Measurements from ENCODE around the gene PLEKHG7.
"Not testable (repeated sequence)": the region's sequence is repeated elsewhere in the genome, so short reads cannot be mapped to it uniquely, and the experiment has no call there.

Gene PLEKHG7

DNA sequence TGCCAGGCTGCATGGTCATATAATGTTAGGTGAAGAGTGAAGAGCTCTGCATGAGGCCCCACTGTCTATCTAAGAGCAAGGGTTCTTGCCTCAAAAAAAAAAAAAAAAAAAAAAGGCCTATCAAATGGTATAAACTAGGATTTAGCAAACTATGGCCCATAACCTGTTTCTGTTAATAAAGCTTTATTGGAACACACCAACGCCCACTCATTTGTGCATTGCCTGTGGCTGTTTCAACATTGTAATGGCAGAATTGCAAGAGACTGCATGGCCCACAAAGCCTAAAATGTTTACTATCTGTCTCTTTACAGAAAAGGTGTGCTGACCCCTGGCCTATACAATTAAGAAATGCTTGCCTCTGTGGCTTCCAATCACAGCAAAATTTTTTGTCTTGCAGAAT is 12.8 kb downstream of the PLEKHG7 start:
- FAIRE-seq = no peak

DNA sequence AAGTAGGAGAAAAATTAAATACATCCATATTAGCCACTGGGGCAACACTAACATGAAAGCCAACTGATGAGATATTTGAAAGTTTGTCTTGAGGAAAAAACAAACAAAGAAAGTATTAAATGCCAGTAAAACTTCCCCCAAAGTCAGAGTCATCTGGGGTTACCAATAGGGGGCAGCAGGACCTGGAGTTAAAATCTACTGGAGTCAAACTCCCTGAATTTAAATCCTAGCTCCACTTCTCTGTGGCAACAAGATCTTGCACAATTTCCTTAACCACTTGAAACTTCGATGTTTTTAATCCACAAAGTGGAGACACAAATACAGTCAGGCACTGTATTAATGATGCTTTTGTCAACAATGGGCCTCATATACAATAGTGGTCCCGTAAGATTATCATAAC is 14.4 kb downstream of the PLEKHG7 start:
- no peak for FAIRE-seq

DNA sequence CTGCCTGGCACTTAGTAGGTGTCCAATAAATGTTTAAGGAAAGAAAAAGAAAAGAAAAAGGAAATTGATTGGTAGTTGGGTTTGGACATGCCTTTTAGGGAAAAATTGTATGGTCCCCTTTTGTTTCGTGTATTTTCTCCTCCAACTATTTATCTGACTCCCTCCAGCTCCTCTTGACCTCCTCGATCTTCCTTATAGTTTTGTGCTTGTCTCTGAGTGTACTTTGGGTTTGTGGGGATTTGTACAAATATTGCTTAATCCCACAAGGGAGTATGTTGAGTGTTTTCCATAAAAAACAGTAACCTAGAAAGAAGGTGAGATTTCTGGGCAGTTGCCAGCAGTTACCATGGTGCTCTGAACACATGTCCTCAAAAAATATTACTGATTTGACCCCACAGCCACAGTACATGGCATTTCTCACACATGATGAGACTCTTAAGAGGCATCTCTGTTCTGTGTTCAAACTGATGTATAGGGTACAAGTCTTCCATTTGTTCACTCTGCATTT is 15.7 kb downstream of the PLEKHG7 start:
- no peak for FAIRE-seq

DNA sequence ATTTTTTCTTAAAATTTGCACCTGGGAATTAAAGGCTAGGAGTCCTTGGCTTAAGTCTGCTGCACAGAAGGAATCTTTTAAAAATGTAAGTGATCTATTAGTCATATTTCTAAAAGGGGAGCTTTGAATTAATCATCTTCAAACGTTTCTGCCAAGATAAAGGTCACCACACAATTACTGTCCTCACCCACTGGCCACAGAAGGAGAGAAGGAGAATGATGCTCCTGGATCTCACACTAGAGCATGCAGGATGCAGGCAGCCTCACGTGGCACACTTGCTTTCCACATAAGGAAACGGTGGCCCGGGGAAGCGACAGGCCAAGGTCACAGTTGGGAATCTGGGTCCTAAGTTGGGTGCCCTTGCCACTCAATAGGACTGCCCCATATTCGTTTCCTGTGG is 16.9 kb downstream of the PLEKHG7 start:
- no peak for FAIRE-seq

DNA sequence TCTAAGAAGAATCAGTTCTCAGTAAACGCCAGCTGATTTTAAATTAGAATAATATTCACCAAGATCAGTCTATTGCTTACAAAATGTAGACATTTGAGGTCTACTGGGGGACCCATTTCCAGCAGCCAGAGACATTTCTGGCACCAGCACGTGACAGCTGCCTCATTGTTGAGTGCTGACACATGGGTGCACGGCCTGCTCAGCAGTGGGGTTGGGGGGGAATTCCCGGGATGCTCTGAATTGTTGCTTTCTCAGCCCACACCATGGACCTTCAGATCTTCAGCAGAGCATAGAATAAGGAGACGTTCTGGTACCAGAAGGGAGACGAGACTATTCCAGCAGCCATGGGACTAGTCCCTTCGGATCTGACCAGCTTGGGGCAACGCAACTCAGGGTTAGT is 18.3 kb downstream of the PLEKHG7 start:
- no peak for FAIRE-seq

DNA sequence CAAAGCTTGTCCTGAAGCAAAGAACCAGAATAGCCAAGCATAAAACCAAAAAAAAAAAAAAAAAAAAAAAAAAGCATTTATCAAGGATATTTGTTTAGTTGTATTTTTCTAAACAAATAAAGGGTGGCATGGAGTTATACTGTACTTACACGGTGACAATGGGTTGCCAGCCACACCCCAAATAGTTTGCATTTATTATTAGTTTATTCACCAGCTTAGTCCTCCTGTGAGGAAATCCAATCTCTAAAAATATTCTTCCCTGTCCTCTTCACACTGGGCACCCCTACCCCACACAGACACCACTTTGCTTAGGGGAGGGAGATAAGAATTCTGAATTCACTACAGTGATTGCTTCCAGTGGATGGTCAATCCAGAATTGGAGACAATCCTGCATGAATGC is 18.9 kb downstream of the PLEKHG7 start:
- no peak for FAIRE-seq

DNA sequence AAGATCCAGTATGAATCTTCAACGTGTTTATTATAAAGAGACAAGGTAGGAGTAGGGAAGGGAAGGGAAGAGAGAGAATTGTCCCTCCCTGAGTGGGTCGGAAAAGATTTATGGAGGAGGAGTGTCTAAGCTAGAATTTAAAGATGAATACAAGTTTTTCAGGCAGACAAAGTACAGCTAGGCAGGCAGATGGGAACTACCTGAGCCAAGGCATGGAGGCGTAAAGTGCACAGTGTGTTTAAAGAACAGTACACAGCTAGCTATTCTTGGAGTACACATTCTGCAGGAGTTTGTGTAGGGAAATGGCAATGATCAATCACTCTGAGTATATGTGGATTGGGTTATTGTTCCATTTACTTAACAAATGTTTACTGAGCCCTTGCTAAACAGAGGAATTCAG is 20.1 kb downstream of the PLEKHG7 start:
- FAIRE-seq = no peak

DNA sequence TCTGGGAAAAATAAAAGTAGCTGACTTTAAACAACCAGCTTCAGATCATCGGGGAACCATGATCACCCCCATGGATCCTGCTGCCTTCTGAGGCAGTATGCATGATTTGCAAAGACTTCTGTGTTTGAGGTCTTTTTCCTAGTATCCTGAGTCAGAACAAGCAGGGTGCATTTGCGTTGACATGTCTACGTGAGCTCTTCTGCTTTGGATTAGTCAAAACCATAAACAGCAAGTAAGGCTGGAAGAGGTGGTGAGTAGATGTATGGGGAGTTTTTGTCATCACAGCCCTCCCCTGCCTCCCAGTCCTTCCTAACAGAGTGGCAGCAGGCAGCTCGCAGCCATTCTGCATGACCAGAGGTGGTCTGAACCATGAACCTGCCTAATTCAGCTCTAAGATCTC is 24.1 kb downstream of the PLEKHG7 start:
- no peak for FAIRE-seq

DNA sequence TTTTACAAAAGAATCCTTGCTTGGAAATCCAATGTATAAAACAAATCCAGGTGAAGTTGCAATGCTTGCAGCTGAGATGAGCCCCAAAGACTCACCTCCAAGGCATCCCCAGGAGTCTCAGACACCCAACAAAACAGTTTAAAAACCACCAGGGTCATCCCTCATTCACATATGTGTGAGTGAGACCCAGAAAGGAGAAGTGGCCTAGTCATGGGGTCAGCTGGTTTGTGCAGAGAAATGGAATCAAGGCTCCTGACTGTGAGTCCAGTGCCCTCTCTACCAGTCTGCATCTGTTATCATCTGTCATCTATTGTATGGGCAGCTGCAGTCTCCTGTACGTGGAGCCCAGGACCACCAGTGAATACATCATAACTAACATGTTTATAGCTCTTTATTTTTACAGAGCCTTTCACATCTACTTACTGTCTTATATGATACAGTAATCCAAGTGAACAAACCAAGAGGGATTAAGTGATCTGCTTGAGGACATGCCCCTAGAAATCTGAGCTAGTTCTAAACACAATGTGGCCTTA is 27.1 kb downstream of the PLEKHG7 start:
- FAIRE-seq = no peak

DNA sequence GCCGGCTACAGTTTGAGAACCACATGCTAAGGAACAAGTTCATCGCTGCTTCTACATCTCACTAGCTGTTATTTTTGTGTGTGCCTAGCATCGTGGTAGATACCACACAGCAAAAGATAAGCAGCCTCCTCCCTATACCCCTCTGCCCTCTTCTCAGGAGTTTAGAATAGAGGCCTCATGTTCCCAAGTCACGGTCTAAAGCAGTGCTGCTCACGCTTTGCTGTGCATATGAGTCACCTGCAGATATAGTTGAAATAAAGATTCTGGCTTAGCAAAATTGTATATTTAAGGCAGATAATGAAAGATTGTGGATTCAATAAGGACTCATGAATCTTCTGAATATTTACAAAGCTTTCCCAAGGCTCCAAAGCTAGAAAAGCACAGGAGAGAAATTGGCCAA is 28.0 kb downstream of the PLEKHG7 start:
- no peak for FAIRE-seq

DNA sequence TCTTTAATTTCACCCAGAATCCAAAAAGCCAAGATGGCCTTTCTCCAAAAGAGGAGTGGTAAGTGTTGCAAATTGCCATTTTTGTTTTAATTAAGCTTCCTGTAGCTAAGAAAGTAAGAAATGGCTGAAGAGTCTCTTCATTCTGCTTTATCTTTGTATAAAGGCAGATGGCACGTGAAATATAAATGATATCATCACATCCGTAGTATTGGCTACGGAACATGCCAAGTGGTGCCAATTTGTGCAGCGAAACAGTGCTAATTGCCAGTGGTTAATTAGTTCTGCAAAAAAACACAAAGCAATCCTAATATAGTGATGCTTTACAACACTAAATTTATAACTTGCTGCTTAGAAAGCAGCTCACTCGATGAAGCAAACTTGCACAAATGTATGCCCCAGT is 29.4 kb downstream of the PLEKHG7 start:
- FAIRE-seq = no peak

DNA sequence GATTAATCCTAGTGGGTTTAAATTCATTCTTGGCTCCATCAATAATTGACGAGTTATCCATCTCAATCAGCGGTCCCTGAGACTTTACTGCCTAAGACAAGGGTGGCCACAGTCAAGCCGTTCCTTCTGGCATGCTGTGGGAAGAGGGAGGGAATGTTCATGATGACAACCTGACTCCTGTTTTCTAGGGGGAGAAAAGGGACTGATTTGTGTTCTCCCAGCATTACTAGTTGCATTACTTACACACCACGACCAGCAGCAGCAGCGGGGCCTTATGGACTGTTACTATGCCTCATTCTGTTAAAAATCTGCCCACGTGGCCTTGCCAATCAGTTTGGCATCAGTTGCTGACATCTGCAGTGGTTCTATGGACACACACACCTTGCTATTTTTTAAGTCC is 29.9 kb downstream of the PLEKHG7 start:
- FAIRE-seq = no peak

DNA sequence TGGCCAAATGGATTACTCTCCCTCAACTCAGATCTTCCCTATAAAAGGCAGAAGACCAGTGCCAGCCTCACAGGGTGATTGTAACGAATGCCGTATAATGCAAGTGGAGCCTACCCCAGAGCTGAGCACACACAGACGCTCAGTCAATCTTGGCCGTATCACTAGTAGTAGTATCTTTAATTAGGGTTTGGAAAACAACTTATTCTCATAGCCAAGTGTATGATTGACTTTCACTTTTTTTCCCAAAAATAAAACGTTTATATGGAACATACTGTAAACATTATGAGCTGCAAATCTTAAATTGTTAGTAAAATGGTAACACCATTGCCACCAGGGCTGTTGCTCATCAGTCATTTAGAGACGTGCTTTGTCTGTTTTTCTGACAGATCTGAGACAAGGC is 30.4 kb downstream of the PLEKHG7 start:
- no peak for FAIRE-seq

DNA sequence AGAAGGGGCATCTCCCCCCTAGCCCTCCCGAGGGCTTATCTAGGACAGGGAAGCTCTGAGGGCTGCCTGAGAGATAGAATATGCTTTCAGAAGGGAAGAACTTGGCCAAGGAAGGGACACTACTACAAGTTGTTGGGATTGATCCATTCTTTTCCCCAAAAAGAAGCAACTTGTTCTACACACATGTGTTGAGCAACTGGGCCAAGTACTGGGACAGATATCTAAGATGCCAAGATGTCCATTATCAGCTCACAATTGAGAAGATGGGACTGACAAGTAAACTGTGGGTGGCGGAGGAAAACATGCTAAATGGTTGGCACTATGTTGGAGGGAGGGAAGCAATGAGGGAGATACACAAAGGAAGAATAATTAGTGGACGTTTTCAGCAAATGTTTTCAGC is 30.9 kb downstream of the PLEKHG7 start:
- no peak for FAIRE-seq

DNA sequence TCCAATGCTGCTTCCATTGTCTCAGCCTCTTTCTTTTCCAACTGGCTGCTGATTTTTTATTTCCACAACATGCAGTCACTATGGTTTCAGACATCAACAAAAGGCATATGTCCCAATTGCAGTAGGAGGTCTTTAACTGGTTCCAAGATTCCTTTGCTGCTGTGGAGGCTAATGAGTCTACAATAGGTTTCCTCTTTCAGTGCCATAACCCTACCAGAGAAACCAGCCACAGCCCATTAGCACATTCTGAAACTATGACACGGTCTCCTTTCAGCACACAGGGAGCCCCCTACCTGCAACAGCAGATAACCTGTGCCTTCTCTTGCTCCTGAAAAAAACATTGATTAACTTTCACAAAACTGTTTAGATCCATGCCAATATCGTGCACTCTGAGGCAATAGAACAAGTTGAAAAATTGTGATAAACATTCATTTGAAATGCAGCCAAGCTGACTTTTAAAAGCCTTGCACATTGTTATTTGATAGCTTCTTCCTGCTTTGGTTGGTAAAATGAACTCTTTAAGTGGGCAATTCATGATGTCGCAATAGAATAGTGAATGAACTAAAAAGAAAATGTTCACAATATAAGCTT is 32.4 kb downstream of the PLEKHG7 start:
- FAIRE-seq = no peak

DNA sequence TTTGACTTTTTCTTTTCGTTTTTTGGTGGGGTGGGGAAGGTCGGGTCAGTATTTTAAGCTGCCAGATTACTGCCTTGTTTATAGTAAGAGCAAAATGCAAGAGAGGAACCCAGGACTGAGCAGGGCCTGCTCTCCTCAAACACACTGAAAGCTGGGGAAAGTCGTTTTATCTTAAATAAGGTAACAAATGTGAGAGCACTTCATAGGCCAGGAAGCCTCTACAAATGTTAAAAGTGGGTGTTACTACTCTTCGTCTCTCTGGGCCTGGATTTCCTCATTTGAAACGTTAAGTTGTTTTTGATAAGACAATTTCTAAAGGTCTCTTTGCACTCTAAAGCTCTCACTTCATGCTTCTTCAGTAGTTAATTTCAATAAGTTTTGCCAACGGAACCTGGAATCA is 33.8 kb downstream of the PLEKHG7 start:
- FAIRE-seq = no peak

DNA sequence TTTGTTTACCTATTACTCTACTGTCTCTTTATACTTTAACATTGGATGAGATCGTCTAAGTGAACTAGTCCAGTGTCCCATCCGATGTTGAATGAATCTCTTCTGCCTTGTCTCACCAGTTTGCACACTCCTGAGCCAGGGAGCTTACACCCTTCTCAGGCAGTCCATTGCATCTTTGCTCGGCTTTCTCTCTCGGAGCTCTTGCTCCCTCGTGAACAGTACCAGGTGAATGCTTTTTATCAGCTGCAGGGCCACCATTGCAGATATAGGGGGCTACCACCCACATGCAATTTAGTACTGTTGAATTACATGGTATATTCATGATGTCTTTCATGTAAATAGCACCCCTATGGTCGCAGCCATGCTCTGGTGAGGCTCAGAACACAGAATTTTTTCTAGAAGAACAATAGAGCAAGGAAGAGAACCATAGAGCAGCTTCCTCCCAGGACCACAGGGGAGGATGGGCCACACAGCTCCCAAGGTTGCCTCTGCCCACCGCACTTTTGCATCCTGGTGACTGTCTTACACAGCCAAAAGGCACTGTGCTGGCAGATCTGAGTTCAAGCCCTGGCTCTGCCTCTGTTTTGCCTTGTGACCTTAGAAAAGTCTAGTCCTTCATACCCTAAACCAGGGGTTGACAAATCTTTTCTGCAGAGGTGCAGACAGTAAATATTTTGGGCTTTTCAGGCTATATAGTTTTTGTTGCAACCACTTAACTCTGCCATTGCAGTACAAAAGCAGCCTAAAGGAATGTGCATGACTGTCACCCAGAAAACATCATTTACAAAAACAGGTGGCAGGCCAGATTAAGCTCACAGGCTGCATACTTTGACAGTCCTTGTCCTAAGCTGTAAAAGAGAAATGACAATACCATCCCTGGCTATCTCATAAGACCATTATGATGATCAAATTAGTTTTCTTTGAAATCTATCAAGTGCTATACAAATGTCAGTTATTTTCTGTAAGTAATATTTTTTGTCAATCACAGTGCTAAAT is 35.4 kb downstream of the PLEKHG7 start:
- FAIRE-seq = no peak

DNA sequence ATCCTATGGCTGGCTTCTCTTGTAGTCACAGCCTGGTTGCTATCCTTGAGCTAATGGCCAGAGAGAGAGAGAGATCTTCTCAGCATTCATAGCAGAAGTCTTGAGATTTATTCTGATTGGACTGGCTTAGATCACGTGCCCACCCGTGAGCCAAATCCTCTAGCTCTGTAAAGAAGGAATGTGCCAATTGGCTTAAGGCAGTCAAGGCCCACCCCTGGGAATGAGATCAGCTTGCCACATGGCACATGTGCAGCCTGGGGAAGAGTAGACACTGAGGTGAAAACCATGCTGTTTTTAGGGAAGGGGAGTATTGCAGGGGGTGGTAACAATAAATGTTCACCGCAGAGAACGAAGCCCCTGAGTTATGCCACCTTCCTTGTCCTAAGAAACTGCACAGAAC is 36.3 kb downstream of the PLEKHG7 start:
- FAIRE-seq = no peak

DNA sequence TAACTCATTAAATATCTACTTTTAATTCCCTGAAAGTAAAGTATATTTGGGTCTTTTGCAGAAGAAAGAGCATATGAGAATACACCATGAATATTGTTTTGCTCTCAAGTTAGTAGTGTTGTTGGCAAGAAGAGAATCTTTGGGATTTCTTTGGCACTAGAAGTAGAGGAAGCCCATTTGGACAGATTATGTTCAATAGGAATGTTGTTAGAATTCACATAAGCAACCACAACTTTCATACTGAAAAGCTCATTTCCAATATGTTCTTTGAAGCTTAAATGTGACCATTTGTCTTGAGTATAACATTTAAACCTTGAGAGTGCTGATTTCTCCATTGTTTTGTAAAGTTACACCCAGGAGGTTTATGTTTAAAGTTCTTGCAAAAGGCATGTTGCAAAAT is 37.6 kb downstream of the PLEKHG7 start:
- FAIRE-seq = no peak

DNA sequence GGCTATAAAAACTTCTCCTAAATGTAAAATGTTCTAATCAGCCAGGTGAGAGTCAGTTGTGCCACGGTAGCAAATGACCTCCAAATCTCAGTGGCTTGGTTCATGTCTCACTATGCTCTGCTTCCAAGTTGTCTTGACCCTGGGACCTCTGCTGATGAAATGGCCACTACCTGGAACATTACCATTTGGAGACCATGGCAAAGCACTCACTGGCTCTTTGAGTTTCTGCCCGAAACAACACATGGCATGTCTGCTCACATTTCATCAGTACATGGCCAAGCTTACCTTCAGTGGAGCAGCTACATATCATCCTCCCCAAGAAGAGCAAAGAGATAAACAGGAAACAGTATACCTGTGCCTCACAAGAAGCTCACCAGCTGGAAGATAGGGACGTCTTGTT is 40.2 kb downstream of the PLEKHG7 start:
- no peak for FAIRE-seq

DNA sequence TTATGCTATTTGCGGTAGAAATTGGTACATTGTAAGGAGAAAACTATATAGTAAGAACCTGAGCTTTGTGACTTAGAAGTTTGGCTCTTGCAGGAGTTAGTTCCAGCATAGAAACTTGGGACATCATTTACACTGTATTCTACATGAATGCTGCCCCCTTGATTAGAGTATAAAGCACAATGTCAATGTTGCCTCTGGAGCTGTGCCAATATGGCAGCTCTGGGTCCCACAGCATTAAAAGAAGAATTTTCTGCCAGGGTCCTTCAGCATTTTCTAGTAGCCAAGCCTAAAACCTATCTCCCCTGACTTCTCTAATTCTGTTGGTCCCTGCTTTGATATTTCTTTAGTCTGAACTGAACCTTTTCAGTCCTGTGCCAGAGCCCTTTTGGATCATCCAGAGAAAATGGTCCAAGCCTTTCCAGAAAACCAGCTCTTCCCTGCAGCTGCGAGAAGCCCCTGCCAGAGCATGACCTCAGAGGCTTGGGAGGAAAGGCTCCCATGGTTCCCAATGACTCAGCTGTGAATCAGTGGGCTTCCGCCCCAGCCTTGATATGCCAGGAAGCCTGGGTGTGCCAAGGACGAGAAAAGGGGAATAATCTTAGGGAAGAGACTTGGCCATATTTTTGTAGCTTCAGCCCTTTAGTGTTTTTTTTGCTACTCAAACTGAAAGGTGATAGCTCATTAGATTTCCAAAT is 43.2 kb downstream of the PLEKHG7 start:
- no peak for FAIRE-seq

DNA sequence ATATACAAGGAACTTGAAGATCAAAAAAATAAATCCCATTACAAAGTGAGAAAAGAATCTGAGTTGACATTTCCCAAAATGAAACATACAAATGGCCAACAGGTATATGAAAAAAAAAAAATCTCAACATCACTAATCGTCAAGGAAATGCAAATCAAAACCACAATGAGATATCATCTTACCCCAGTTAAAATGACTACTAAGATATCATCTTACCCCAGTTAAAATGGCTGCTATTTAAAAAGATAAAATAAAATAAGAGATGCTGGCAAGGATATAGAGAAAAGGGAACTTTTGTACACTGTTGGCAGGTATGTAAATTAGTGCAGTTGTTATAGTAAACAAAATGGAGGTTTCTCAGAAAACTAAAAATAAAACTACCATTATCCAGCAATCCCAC is 44.4 kb downstream of the PLEKHG7 start:
- no peak for FAIRE-seq

DNA sequence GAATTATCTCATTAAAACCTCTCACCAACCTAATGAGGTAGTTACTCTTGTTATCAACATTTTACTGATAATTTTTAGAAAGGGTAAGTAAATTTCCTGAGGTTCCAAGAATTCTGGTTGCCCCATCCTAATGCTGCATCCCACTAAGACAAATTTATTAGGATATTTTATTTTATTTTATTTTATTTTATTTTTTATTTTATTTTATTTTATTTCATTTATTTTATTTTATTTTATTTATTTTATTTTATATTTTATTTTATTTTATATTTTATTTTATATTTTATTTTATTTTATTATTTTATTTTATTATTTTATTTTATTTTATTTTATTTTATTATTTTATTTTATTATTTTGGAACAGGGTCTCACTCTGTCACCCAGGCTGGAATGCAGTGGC is 46.9 kb downstream of the PLEKHG7 start:
- FAIRE-seq = not testable (repeated sequence)
